GM15510 (cell line): ENCODE results near the gene EIF2D.

Source experiments
- POLR2A ChIP-seq: IDR thresholded peaks from 3 replicates; pipeline ENCODE4 v1.6.1; 2011; ENCODE audit warnings: borderline replicate concordance; ENCODE audit not compliant: insufficient read length; ENCODE audit errors: extremely low read depth

Gene EIF2D

GRCh38 chr1:206570529-206570928 lies 41.7 kb downstream of the EIF2D start:
- TF ChIP-seq POLR2A: no peak

- TF ChIP-seq POLR2A: no peak
These were observed 42.7 kb downstream of the EIF2D start for GRCh38 chr1:206569556-206569955.

- no peak for TF ChIP-seq POLR2A
These were observed 43.4 kb downstream of the EIF2D start for GRCh38 chr1:206568779-206569352.

- no peak for TF ChIP-seq POLR2A
These were observed 44.0 kb downstream of the EIF2D start for GRCh38 chr1:206568256-206568655.

GRCh38 chr1:206566999-206567398 lies 45.3 kb downstream of the EIF2D start:
- TF ChIP-seq POLR2A: no peak

GRCh38 chr1:206565995-206566394 lies 46.3 kb downstream of the EIF2D start:
- no peak for TF ChIP-seq POLR2A

GRCh38 chr1:206563367-206564207 lies 48.7 kb downstream of the EIF2D start:
- no peak for TF ChIP-seq POLR2A

GRCh38 chr1:206560007-206560716 lies 52.1 kb downstream of the EIF2D start:
- no peak for TF ChIP-seq POLR2A

- TF ChIP-seq POLR2A: no peak
These were observed 52.6 kb downstream of the EIF2D start for GRCh38 chr1:206559672-206559995.

GRCh38 chr1:206558794-206559671 lies 53.2 kb downstream of the EIF2D start:
- no peak for TF ChIP-seq POLR2A

- peak; percentile 26 for TF ChIP-seq POLR2A
These were observed 54.4 kb downstream of the EIF2D start for GRCh38 chr1:206557636-206558473.

GRCh38 chr1:206556750-206557635 lies 55.3 kb downstream of the EIF2D start:
- TF ChIP-seq POLR2A: peak; percentile 79
